HUES48 (cell line): Measurements from ENCODE around the gene RPL31.

Experiments
- H3K27ac ChIP-seq: one replicate; pipeline ENCODE4 v1.7.0; 2013; ENCODE audit warnings: low read depth, low read length, inconsistent platforms
- H3K27me3 ChIP-seq: 2 replicates; pipeline ENCODE4 v1.6.1; 2013; ENCODE audit warnings: mild to moderate bottlenecking, low read length; ENCODE audit not compliant: control insufficient read depth, insufficient read depth
- H3K36me3 ChIP-seq: 2 replicates; pipeline ENCODE4 v1.6.1; 2013; ENCODE audit warnings: low read length; ENCODE audit not compliant: control insufficient read depth, insufficient read depth
- H3K4me1 ChIP-seq: 2 replicates; pipeline ENCODE4 v1.6.1; 2013; ENCODE audit warnings: mild to moderate bottlenecking, low read length; ENCODE audit not compliant: control insufficient read depth, insufficient read depth
- H3K4me3 ChIP-seq: 2 replicates; pipeline ENCODE4 v1.5.1; 2013; ENCODE audit warnings: mild to moderate bottlenecking, low read depth, low read length
- H3K9ac ChIP-seq: 2 replicates; pipeline ENCODE4 v1.6.1; 2013; ENCODE audit warnings: mild to moderate bottlenecking, low read depth, low read length, moderate library complexity
- H3K9me3 ChIP-seq: 2 replicates; pipeline ENCODE4 v1.6.1; 2013; ENCODE audit warnings: low read length; ENCODE audit not compliant: control insufficient read depth, insufficient read depth

Gene RPL31

DNA sequence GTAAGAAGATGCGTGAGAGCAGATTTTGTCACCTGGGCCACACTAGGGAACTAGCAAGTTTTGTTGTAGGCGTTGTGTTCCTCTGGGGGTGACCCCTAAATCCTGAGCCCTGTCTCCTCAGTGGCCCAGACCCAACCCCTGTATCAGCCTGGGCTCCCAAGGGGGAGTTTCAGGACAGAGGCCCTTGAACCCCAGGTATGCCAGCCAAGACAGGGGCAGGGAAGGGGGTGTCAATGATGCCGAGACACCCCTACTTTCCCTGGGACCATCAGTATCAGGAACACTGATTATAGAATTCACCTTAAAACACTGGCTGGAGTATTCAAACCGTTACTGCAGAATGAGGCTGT lies 39.1 kb upstream of the RPL31 start:
- H3K27ac ChIP-seq, result no peak overlapping the region

GRCh38 chr2:100964222-100964621 lies 37.9 kb upstream of the RPL31 start:
- Histone ChIP-seq H3K36me3 (no peaks in the 10 kb centered on the region), H3K27me3 (no peaks in the 10 kb centered on the region), H3K27ac (no peak overlapping the region), H3K4me3 (no peak overlapping the region), H3K4me1 (no peaks in the 10 kb centered on the region), H3K9ac (no peak overlapping the region), H3K9me3 (no peaks in the 10 kb centered on the region)

More for the DNA sequence above, 39.1 kb upstream of the RPL31 start:
- Histone ChIP-seq H3K4me3 (no peak overlapping the region), H3K9me3 (no peaks in the 10 kb centered on the region), H3K4me1 (no peaks in the 10 kb centered on the region), H3K27me3 (no peaks in the 10 kb centered on the region), H3K9ac (no peak overlapping the region), H3K36me3 (no peaks in the 10 kb centered on the region)

GRCh38 chr2:100964681-100965169 lies 37.4 kb upstream of the RPL31 start:
- no peak overlapping the region for H3K9ac ChIP-seq
- H3K4me3 ChIP-seq, result no peak overlapping the region
- H3K4me1 ChIP-seq, result no peaks in the 10 kb centered on the region
- no peaks in the 10 kb centered on the region for H3K36me3 ChIP-seq
- no peaks in the 10 kb centered on the region for H3K9me3 ChIP-seq
- no peaks in the 10 kb centered on the region for H3K27me3 ChIP-seq
- H3K27ac ChIP-seq, result no peak overlapping the region

DNA sequence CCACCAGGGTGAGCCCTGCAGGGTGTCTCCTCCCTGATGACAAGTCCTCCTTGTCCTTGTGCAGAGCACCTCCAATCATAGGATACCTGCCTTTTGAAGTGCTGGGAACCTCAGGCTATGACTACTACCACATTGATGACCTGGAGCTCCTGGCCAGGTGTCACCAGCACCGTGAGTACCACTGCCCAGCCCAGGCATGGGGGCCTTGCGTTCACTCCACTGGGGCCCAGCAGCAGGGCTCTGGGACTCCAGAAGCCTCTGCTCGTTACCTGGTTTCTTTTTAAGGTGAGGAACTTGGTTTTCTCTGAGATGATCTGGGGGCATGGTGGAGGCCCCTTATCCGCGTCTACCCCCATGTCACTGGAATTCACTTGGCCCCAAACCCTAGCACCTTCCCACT lies 36.5 kb upstream of the RPL31 start:
- no peaks in the 10 kb centered on the region for H3K4me1 ChIP-seq
- H3K36me3 ChIP-seq, result no peaks in the 10 kb centered on the region
- H3K27me3 ChIP-seq, result no peaks in the 10 kb centered on the region
- H3K27ac ChIP-seq, result no peak overlapping the region
- no peak overlapping the region for H3K9ac ChIP-seq
- H3K9me3 ChIP-seq, result no peaks in the 10 kb centered on the region
- H3K4me3 ChIP-seq, result no peak overlapping the region

DNA sequence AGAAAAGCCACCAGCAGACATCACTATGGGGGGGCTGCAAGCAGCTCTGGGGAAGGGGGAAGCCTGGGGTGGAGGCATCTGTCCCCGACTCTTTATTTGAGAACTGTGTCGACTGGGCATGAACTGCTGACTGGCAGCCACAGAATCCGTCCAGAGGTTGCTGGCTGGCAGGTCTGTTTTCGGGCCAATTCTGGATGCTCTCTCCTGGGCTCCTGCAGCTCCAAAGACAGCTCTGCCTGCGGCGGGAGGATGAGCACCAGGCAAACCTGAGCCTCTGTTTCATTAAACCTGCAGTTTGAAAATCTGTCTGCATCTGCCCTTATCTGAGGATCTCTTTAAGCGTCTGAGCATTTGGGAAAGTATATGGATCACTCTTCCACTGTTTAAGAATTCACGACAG lies 34.4 kb upstream of the RPL31 start:
- Histone ChIP-seq H3K27ac (no peak overlapping the region), H3K27me3 (no peaks in the 10 kb centered on the region), H3K9ac (no peak overlapping the region), H3K36me3 (no peaks in the 10 kb centered on the region), H3K4me3 (no peak overlapping the region), H3K4me1 (no peaks in the 10 kb centered on the region), H3K9me3 (no peaks in the 10 kb centered on the region)

DNA sequence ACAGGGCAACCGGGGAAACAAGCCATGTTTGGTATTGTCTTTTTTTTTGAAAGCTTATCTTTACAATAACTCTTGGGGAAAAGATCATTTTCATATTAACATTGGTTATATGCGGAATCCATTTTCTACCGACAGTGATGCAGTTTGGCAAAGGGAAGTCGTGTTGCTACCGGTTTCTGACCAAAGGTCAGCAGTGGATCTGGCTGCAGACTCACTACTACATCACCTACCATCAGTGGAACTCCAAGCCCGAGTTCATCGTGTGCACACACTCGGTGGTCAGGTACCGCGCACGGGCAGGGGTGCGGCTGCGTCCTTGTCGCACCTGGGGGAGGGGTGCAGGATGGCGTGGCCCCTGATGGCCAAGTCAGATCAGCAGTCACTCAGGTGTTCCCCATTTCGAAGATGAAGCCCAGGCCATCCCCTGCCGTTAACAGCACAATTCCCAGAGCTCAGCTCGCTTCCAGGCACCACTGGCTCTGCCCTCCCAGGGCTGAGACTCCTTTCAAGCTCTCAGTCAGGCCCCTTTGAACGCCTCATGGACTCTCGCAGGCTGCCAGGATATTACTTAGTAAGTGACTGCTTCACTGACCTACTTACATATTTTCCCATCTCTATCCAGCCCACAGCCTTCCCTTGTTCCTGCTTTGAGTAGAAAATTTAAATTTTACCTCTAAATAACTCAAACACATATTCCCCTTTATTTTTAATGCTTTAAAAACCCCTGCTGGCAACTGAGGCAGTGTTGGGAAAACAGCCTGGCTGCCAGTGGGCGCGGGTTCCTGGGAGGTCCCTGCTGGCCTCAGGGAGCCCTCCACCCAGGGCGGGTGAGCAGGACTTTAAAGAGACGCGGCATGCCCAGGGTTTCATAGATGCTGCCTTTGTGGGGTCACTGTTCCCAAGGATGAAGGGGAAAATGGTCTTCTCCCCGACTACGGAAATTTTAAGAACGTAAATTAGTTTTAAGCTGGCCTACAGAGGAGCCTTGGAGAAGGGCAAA lies 33.6 kb upstream of the RPL31 start:
- no peak overlapping the region for H3K27ac ChIP-seq
- H3K9me3 ChIP-seq, result no peaks in the 10 kb centered on the region
- H3K4me3 ChIP-seq, result no peak overlapping the region
- H3K9ac ChIP-seq, result no peak overlapping the region
- no peaks in the 10 kb centered on the region for H3K36me3 ChIP-seq
- H3K27me3 ChIP-seq, result no peaks in the 10 kb centered on the region
- H3K4me1 ChIP-seq, result no peaks in the 10 kb centered on the region

- no peaks in the 10 kb centered on the region for H3K27me3 ChIP-seq
- no peaks in the 10 kb centered on the region for H3K9me3 ChIP-seq
- no peak overlapping the region for H3K9ac ChIP-seq
- no peak overlapping the region for H3K4me3 ChIP-seq
- no peaks in the 10 kb centered on the region for H3K4me1 ChIP-seq
- no peak overlapping the region for H3K27ac ChIP-seq
- no peaks in the 10 kb centered on the region for H3K36me3 ChIP-seq
Measured at GRCh38 chr2:100969998-100970397, 32.1 kb upstream of the RPL31 start.

- Histone ChIP-seq H3K4me1 (no peaks in the 10 kb centered on the region), H3K27me3 (no peaks in the 10 kb centered on the region), H3K9me3 (no peaks in the 10 kb centered on the region), H3K9ac (no peak overlapping the region), H3K4me3 (no peak overlapping the region), H3K27ac (no peak overlapping the region), H3K36me3 (no peaks in the 10 kb centered on the region)
Measured at GRCh38 chr2:100971221-100971620, 30.9 kb upstream of the RPL31 start.

GRCh38 chr2:100972452-100972851 lies 29.6 kb upstream of the RPL31 start:
- H3K36me3 ChIP-seq, result no peaks in the 10 kb centered on the region

DNA sequence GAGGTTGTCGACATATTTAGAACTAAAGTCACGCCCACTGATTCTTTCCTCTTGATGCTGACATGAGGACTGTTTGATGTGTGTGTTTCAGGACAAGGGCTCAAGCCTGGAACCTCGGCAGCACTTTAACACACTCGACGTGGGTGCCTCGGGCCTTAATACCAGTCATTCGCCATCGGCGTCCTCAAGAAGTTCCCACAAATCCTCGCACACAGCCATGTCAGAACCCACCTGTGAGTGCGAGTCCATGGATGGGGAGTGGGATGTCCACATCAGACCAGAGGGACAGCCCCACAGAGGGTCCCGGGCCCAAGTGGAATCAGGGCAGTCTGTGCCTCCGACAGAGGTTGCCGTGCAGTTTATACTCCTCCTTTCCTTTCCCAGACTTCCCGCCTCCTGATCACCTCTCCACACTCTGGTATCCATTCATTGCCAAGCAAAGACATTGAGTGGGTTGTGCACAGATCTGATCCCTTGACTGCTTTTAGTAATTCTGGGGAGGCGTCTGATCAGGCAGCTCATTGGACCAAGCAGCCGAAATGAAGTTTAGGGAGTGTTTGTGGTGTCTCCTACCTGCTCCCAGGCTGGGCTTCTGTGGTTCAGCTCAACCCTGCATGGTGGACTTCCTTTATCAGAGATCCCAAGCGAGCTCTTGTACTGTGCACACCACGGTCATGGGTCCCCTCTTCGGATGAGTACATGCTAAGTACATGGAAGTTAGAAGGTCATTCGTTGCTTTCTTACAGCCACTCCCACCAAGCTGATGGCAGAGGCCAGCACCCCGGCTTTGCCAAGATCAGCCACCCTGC lies 27.2 kb upstream of the RPL31 start:
- Histone ChIP-seq H3K36me3 (no peaks in the 10 kb centered on the region), H3K4me3 (no peak overlapping the region), H3K9ac (no peak overlapping the region), H3K27me3 (no peaks in the 10 kb centered on the region), H3K27ac (no peak overlapping the region), H3K9me3 (no peaks in the 10 kb centered on the region), H3K4me1 (no peaks in the 10 kb centered on the region)

More at GRCh38 chr2:100972452-100972851, 29.6 kb upstream of the RPL31 start:
- H3K9me3 ChIP-seq, result no peaks in the 10 kb centered on the region
- H3K27me3 ChIP-seq, result no peaks in the 10 kb centered on the region
- H3K4me1 ChIP-seq, result no peaks in the 10 kb centered on the region
- H3K9ac ChIP-seq, result no peak overlapping the region
- no peak overlapping the region for H3K4me3 ChIP-seq
- H3K27ac ChIP-seq, result no peak overlapping the region

DNA sequence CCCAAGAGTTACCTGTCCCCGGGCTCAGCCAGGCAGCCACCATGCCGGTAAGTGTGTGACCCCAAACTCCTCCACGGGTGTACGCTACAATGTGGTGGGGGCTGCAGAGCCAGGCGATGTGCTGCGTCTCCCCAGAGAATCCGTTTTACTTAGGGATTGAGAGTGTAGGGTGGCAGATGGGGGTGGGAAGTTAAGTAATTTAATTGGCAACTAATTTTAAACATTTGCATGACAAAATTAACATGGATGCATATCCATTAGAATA lies 26.6 kb upstream of the RPL31 start:
- Histone ChIP-seq H3K9ac (no peak overlapping the region), H3K4me1 (no peaks in the 10 kb centered on the region), H3K27me3 (no peaks in the 10 kb centered on the region), H3K36me3 (no peaks in the 10 kb centered on the region), H3K27ac (no peak overlapping the region), H3K9me3 (no peaks in the 10 kb centered on the region), H3K4me3 (no peak overlapping the region)
